SK-N-SH (cell line): Measurements from ENCODE around the gene YY2. TPM values are rescaled to one million over a fixed set of nuclear protein-coding genes. Genes with fewer than 3 reads are reported as not detected.

ENCODE experiments used
- CTCF ChIA-PET: fragments of 300-600, 350-600 bp; formaldehyde crosslinking; extraction: SDS; loops from one replicate; lab custom pipeline; 2021; lab: Yijun Ruan, JAX
- POLR2A ChIA-PET: fragments of 350-600 bp; sonication (Branson Sonifier 250); formaldehyde crosslinking; extraction: SDS; loops from one replicate; lab custom pipeline; 2020; ENCODE audit warnings: antibody characterized with exemption, inconsistent platforms; lab: Yijun Ruan, JAX
- DNase-seq: peaks from one replicate; pipeline ENCODE4 v3.0.0; 2012
- H2AFZ ChIP-seq: fragments of 200-600 bp; sonication (generic); 2 replicates; pipeline ENCODE4 v1.8.1; 2016; ENCODE audit warnings: antibody characterized with exemption, mild to moderate bottlenecking, low read depth
- H3F3A ChIP-seq: fragments of 200-600 bp; sonication (generic); replicated peaks from 2 replicates; pipeline ENCODE3; 2016; ENCODE audit warnings: antibody characterized with exemption, mild to moderate bottlenecking; ENCODE audit not compliant: insufficient read depth
- H3K27ac ChIP-seq, 2 experiments: fragments of 200-500 bp in 1 of 2; fragments of 200-600 bp in 1 of 2; sonication (Bioruptor generic) in 1 of 2; sonication (generic), shearing (Covaris generic) in 1 of 2; 2 replicates each; pipeline versions ENCODE4 v1.5.1 to v1.6.1; 2014 to 2016; ENCODE audit warnings: low read depth in 2 of 2, inconsistent platforms in 1 of 2, low read length in 1 of 2, mild to moderate bottlenecking in 1 of 2, mixed read lengths in 1 of 2
- H3K27me3 ChIP-seq: fragments of 200-600 bp; sonication (generic), shearing (Covaris generic); 2 replicates; pipeline ENCODE4 v1.6.1; 2016; ENCODE audit warnings: mixed run types; ENCODE audit not compliant: insufficient read depth
- H3K36me3 ChIP-seq, 2 experiments: fragments of 200-500 bp in 1 of 2; fragments of 200-600 bp in 1 of 2; sonication (Bioruptor generic) in 1 of 2; sonication (generic) in 1 of 2; replicated peaks in 1 of 2; 2 replicates each; pipeline versions ENCODE3 to v1.5.1; 2014 to 2016; ENCODE audit warnings: low read length in 1 of 2, mild to moderate bottlenecking in 1 of 2; ENCODE audit not compliant: insufficient read depth in 2 of 2, control insufficient read depth in 1 of 2
- H3K4me1 ChIP-seq, 2 experiments: fragments of 200-500 bp in 1 of 2; fragments of 200-600 bp in 1 of 2; sonication (Bioruptor generic) in 1 of 2; sonication (generic), shearing (Covaris generic) in 1 of 2; 2 replicates each; pipeline versions ENCODE4 v1.5.1 to v1.6.1; 2014 to 2016; ENCODE audit warnings: low read depth in 1 of 2, low read length in 1 of 2, mixed run types in 1 of 2; ENCODE audit not compliant: insufficient read depth in 2 of 2, control insufficient read depth in 1 of 2
- H3K4me2 ChIP-seq: fragments of 200-600 bp; sonication (generic), shearing (Covaris generic); 2 replicates; pipeline ENCODE4 v1.6.1; 2017; ENCODE audit warnings: mixed run types
- H3K4me3 ChIP-seq, 2 experiments: fragments of 200-500 bp in 1 of 2; fragments of 200-600 bp in 1 of 2; sonication (Bioruptor generic) in 1 of 2; sonication (generic), shearing (Covaris generic) in 1 of 2; 2 replicates each; pipeline versions ENCODE4 v1.5.1 to v1.8.1; 2014 to 2016; ENCODE audit warnings: low read depth in 2 of 2, inconsistent platforms in 1 of 2, low read length in 1 of 2, mild to moderate bottlenecking in 1 of 2, mixed read lengths in 1 of 2, moderate library complexity in 1 of 2
- H3K79me2 ChIP-seq: fragments of 200-600 bp; sonication (generic); 2 replicates; pipeline ENCODE4 v1.8.1; 2017; ENCODE audit warnings: mild to moderate bottlenecking; ENCODE audit not compliant: insufficient read depth
- H3K9ac ChIP-seq: fragments of 200-600 bp; sonication (generic); 2 replicates; pipeline ENCODE4 v1.6.1; 2017; ENCODE audit warnings: mixed run types
- H3K9me2 ChIP-seq: fragments of 200-600 bp; sonication (generic); 2 replicates; pipeline ENCODE4 v1.6.1; 2017; ENCODE audit warnings: mixed run types
- H3K9me3 ChIP-seq: fragments of 200-600 bp; sonication (generic); 2 replicates; pipeline ENCODE4 v1.6.1; 2017; ENCODE audit warnings: mixed run types, mild to moderate bottlenecking, moderate library complexity
- H4K20me1 ChIP-seq: fragments of 200-600 bp; sonication (generic); 2 replicates; pipeline ENCODE4 v1.6.1; 2017; ENCODE audit warnings: mild to moderate bottlenecking, mixed run types; ENCODE audit not compliant: insufficient read depth
- EP300 ChIP-seq, 2 experiments: IDR thresholded peaks; 2 replicates each; pipeline versions ENCODE4 v1.4.0 to v1.6.1; 2012; ENCODE audit warnings: borderline replicate concordance in 1 of 2, low read depth in 1 of 2, low read length in 1 of 2
- FOSL2 ChIP-seq: IDR thresholded peaks from 2 replicates; pipeline ENCODE4 v1.4.0; 2012; ENCODE audit warnings: low read depth, mild to moderate bottlenecking, moderate library complexity, borderline replicate concordance
- FOXJ3 ChIP-seq: sonication (generic); formaldehyde crosslinking; IDR thresholded peaks from 2 replicates; pipeline ENCODE4 v1.5.1; 2020; ENCODE audit warnings: mild to moderate bottlenecking, missing genetic modification reagents
- FOXM1 ChIP-seq: IDR thresholded peaks from 2 replicates; pipeline ENCODE4 v1.4.0; 2012; ENCODE audit warnings: low read depth, mild to moderate bottlenecking
- GABPA ChIP-seq: IDR thresholded peaks from 2 replicates; pipeline ENCODE4 v1.4.0; 2012; ENCODE audit warnings: low read depth, mild to moderate bottlenecking
- GATA2 ChIP-seq: sonication (generic); formaldehyde crosslinking; IDR thresholded peaks from 2 replicates; pipeline ENCODE4 v1.5.0; 2020; ENCODE audit warnings: mild to moderate bottlenecking, missing genetic modification reagents
- MEF2A ChIP-seq: IDR thresholded peaks from 2 replicates; pipeline ENCODE4 v1.4.0; 2012; ENCODE audit warnings: low read depth, borderline replicate concordance
- NFIC ChIP-seq: IDR thresholded peaks from 2 replicates; pipeline ENCODE4 v1.4.0; 2012; ENCODE audit warnings: borderline replicate concordance
- RAD21 ChIP-seq: IDR thresholded peaks from 2 replicates; pipeline ENCODE4 v1.6.1; 2012; ENCODE audit warnings: mild to moderate bottlenecking, low read length
- REST ChIP-seq: IDR thresholded peaks from 2 replicates; pipeline ENCODE4 v1.6.1; 2012; ENCODE audit warnings: mild to moderate bottlenecking, low read depth, low read length, moderate library complexity
- RXRA ChIP-seq: IDR thresholded peaks from 2 replicates; pipeline ENCODE4 v1.4.0; 2012; ENCODE audit warnings: low read depth, mild to moderate bottlenecking, borderline replicate concordance
- SMC3 ChIP-seq: IDR thresholded peaks from 2 replicates; pipeline ENCODE4 v1.6.1; 2012; ENCODE audit warnings: low read depth, low read length, improper control_type of control experiment
- USF1 ChIP-seq: IDR thresholded peaks from 2 replicates; pipeline ENCODE4 v1.4.0; 2012; ENCODE audit warnings: low read depth, borderline replicate concordance
- YY1 ChIP-seq: IDR thresholded peaks from 2 replicates; pipeline ENCODE4 v1.4.0; 2012; ENCODE audit warnings: low read depth, mild to moderate bottlenecking
- WGBS: methylation state at CpG from one replicate; pipeline ENCODE4 v1.1.6; 2017; ENCODE audit warnings: low lambda C conversion rate; 5-methylcytosine and 5-hydroxymethylcytosine counted together
- polyA plus RNA-seq, 3 experiments: library from polyadenylated mRNA; depleted of rRNA; stranded (reverse); fragments of >200 nt; gene quantifications; 2 replicates each; pipeline ENCODE4 v1.2.3, GENCODE V29; 2012
- TF ChIP-seq, protein P1 (sequence below): fragments of 150-350 bp; IDR thresholded peaks from 2 replicates; pipeline ENCODE4 v1.6.1; 2016; ENCODE audit warnings: mild to moderate bottlenecking, low read depth, low read length
- TF ChIP-seq, protein P2 (sequence below): IDR thresholded peaks from 2 replicates; pipeline ENCODE4 v1.4.0; 2012; ENCODE audit warnings: low read depth, borderline replicate concordance

Gene YY2
- polyA plus RNA-seq, 1 of the 3 experiments (the other 2 are of a cell fraction), result 2.3 TPM

GRCh38 chrX:21838937-21839333 lies 16.9 kb upstream of the YY2 start:
- peak overlapping the region; percentile 93; the same call in 1 of the 2 replicates for H3K4me2 ChIP-seq
- no peaks in the 10 kb centered on the region; the same call in 1 of the 2 replicates for H3K27me3 ChIP-seq
- peaks cover 6 to 8% of the 10 kb centered on the region in 2 experiments for H3K36me3 ChIP-seq
- 9% methylated on average over 4 of the region's 4 CpGs for WGBS
- no peaks in the 10 kb centered on the region for H3K9me3 ChIP-seq
- ChIA-PET POLR2A (interaction anchor here (0.7 kb wide), 1 partner anchor 102 kb away, joined by 3 read pairs; no protein-coding TSS in a partner anchor), CTCF (interaction anchor here (0.6 to 1.1 kb wide), 4 partner anchors 128 to 1309 kb away, joined by 3 read pairs; no protein-coding TSS in a partner anchor)
- peaks cover 4% of the 10 kb centered on the region for H3F3A ChIP-seq
- peaks cover 27% of the 10 kb centered on the region for H3K79me2 ChIP-seq
- peak overlapping the region; percentile 65 to 73 for H3K27ac ChIP-seq
- no peak for DNase-seq
- peak overlapping the region; percentile 88 for H3K9ac ChIP-seq
- H3K4me3 ChIP-seq, result peak overlapping the region; percentile 85 to 88
- H2AFZ ChIP-seq, result peak overlapping the region; percentile 86
- H3K9me2 ChIP-seq, result no peaks in the 10 kb centered on the region
- TF ChIP-seq GABPA, result no peak
- TF ChIP-seq RXRA, result no peak
- TF ChIP-seq, protein P1, sequence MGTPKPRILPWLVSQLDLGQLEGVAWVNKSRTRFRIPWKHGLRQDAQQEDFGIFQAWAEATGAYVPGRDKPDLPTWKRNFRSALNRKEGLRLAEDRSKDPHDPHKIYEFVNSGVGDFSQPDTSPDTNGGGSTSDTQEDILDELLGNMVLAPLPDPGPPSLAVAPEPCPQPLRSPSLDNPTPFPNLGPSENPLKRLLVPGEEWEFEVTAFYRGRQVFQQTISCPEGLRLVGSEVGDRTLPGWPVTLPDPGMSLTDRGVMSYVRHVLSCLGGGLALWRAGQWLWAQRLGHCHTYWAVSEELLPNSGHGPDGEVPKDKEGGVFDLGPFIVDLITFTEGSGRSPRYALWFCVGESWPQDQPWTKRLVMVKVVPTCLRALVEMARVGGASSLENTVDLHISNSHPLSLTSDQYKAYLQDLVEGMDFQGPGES, result no peak
- TF ChIP-seq GATA2 (CRISPR knock-in tag), result no peak
- no peak for TF ChIP-seq SMC3
- no peak for TF ChIP-seq RAD21
- TF ChIP-seq MEF2A, result no peak
- no peak for TF ChIP-seq EP300 (IDR thresholded peaks at IDR 0.05; ENCODE audit: borderline replicate concordance in 1 of 2, low read depth in 1 of 2, low read length in 1 of 2)
- no peak for TF ChIP-seq FOXM1
- TF ChIP-seq, protein P2, sequence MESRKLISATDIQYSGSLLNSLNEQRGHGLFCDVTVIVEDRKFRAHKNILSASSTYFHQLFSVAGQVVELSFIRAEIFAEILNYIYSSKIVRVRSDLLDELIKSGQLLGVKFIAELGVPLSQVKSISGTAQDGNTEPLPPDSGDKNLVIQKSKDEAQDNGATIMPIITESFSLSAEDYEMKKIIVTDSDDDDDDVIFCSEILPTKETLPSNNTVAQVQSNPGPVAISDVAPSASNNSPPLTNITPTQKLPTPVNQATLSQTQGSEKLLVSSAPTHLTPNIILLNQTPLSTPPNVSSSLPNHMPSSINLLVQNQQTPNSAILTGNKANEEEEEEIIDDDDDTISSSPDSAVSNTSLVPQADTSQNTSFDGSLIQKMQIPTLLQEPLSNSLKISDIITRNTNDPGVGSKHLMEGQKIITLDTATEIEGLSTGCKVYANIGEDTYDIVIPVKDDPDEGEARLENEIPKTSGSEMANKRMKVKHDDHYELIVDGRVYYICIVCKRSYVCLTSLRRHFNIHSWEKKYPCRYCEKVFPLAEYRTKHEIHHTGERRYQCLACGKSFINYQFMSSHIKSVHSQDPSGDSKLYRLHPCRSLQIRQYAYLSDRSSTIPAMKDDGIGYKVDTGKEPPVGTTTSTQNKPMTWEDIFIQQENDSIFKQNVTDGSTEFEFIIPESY, result no peak
- no peak for TF ChIP-seq FOSL2
- no peak for TF ChIP-seq REST
- TF ChIP-seq USF1, result no peak
- no peak for TF ChIP-seq NFIC
- no peak for TF ChIP-seq FOXJ3 (CRISPR knock-in tag)
- no peak for TF ChIP-seq YY1
- TF ChIP-seq, all 33 proteins: peak for 0
- Histone ChIP-seq H3K4me1 (no peaks in the 10 kb centered on the region; a peak in 2 of 4 replicates), H4K20me1 (no peaks in the 10 kb centered on the region)
